ENCODE measurements around the gene CSMD2. TPM values are rescaled to one million over a fixed set of nuclear protein-coding genes. Genes with fewer than 3 reads are reported as not detected.

Gene CSMD2
- total and polyA plus RNA-seq, 7 donors, result 0.02 to 0.32 (median 0.10) TPM

DNA sequence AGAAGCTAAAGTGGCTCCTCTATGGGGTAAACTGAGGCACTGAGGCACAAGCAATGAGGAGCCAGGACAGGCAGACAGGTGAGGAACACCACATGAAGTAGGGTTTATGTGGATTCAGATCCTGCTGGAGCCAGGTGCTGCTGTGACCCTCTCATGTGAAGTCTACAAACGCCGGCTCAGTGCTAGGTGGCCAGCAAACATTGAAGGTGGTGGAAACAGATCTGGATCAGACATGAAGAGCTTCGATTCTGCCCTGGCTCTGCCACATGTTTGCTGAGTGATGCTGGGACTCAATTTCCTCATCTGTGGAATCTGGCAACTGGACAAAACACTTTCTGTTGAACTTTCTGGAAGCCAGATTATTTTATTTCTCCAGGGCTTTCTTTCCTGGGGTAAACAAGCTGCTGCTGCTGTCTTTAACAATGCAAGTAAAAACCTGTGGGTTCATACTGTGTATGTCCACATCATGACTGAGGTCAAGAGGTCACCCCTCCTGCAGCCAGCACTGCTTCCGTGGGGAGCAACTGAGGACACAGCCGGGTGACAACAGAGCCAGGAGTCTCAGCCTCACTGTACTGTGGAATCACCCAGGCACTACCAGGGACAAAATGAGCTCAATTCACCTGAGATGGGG lies 267.8 kb downstream of the CSMD2 start:
- Histone ChIP-seq H3K4me1 (no peaks in the 10 kb centered on the region), H3K27ac (no peak overlapping the region), H3K36me3 (ENCODE audit: insufficient read depth in 1 of 2, low read depth in 1 of 2) (no peaks in the 10 kb centered on the region), H3K4me3 (no peak overlapping the region), H3K9me3 (no peaks in the 10 kb centered on the region), H3K27me3 (ENCODE audit: insufficient read depth in 3 of 3, low read length in 2 of 3) (peaks cover 0 to 1% (median 0%) of the 10 kb centered on the region in 3 donors)
- intact Hi-C loops (cut with DNase I), result no loop called here
- DNase-seq, result peak in 1 of 2 donors; percentile 51
- 49 to 56% (median 56%) methylated on average over 5 of the region's 5 CpGs for WGBS, 3 donors
- TF ChIP-seq, protein P1, sequence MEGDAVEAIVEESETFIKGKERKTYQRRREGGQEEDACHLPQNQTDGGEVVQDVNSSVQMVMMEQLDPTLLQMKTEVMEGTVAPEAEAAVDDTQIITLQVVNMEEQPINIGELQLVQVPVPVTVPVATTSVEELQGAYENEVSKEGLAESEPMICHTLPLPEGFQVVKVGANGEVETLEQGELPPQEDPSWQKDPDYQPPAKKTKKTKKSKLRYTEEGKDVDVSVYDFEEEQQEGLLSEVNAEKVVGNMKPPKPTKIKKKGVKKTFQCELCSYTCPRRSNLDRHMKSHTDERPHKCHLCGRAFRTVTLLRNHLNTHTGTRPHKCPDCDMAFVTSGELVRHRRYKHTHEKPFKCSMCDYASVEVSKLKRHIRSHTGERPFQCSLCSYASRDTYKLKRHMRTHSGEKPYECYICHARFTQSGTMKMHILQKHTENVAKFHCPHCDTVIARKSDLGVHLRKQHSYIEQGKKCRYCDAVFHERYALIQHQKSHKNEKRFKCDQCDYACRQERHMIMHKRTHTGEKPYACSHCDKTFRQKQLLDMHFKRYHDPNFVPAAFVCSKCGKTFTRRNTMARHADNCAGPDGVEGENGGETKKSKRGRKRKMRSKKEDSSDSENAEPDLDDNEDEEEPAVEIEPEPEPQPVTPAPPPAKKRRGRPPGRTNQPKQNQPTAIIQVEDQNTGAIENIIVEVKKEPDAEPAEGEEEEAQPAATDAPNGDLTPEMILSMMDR (IDR thresholded peaks at IDR 0.05), result no peak
- peak in 1 of 4 donors; percentile 49 for ATAC-seq

DNA sequence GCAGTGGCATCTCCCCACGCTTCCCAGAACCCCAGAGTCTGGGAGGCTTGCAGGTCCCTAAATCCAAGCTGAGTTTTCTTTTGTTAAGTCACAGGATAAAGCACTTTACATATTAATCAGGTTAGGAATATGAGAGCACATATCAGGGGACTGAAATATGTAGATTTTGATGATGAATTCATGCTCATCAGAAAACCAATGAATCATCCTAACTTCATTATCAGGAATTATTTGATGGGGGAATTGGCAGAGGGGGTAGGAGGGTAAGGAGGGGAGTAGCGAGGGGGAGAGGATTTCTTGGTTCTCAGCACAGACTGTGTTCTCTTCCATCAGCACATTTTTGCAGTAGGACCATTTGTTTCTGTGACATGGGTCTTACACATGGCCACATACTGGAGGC lies 269.1 kb downstream of the CSMD2 start:
- Histone ChIP-seq H3K4me1 (no peaks in the 10 kb centered on the region), H3K4me3 (no peak overlapping the region), H3K27ac (no peak overlapping the region), H3K27me3 (ENCODE audit: insufficient read depth in 3 of 3, low read length in 2 of 3) (peaks cover 0 to 1% (median 0%) of the 10 kb centered on the region in 3 donors), H3K36me3 (ENCODE audit: insufficient read depth in 1 of 2, low read depth in 1 of 2) (no peaks in the 10 kb centered on the region), H3K9me3 (no peaks in the 10 kb centered on the region)
- WGBS, 3 donors, result 86 to 91% (median 87%) methylated on average over 2 of the region's 2 CpGs
- DNase-seq (no peak), ATAC-seq (no peak)
- intact Hi-C loops (cut with DNase I), result no loop called here
- TF ChIP-seq, protein P1 (IDR thresholded peaks at IDR 0.05), result no peak

DNA sequence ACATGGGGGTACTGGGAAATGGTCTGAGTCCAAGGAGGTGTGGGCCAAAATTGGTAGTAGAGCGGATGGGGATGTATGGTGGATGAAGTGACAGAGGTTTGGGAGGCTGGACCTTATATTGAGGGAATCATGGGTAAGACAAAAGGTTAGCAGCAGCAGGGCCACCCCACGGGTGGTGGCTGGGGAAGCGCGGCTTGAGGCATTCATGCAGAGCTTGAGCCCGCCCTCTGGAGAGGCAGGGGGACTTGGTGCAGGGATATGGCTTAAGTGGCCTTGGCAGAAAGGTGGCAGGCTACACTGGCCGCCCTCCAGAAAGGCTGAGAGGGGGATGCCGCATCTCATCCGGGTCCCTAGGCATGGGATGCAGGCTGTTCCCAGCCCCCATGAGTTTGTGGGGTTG lies 269.6 kb downstream of the CSMD2 start:
- intact Hi-C loops (cut with DNase I), result no loop called here
- H3K27me3 ChIP-seq (ENCODE audit: insufficient read depth in 3 of 3, low read length in 2 of 3), result peaks cover 0 to 1% (median 0%) of the 10 kb centered on the region in 3 donors
- H3K4me1 ChIP-seq, result no peaks in the 10 kb centered on the region
- ATAC-seq, result no peak
- DNase-seq, result no peak
- H3K9me3 ChIP-seq, result no peaks in the 10 kb centered on the region
- H3K27ac ChIP-seq, result no peak overlapping the region
- TF ChIP-seq, protein P1 (IDR thresholded peaks at IDR 0.05), result no peak
- WGBS, 3 donors, result 85 to 89% (median 86%) methylated on average over 8 of the region's 8 CpGs
- H3K4me3 ChIP-seq, result no peak overlapping the region
- H3K36me3 ChIP-seq (ENCODE audit: insufficient read depth in 1 of 2, low read depth in 1 of 2), result no peaks in the 10 kb centered on the region

DNA sequence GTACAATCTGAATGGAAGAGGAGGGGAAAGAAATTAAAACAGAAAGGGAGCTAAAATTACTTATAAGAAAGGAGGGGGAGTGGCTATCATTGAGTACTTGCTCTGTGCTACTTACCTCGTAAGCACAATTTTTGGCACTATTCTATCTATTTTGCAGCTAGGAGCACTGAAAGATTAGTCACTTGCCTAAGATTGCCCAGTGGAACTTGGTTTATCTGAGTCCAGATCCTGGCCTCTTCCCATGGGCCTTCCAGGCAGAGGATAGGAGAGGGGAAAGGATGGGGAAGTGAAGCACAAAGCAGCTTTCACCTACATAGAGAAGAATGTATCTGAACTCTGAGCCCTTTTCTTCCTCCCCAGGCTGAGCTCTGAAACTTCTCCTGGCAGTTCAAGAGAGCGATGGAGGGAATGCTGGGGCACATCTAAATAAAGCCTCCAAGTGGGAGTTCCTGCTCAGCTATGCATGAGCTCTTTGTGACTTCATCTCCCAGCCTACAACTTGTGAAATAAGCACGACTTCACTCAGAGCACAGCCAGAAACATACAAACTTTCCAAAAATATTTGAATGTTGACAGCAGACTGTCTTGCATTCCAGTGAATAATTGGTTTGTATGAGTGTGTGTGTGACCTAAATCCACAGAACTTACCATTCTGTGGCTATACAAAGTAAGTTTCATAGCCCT lies 271.7 kb downstream of the CSMD2 start:
- TF ChIP-seq, protein P1 (IDR thresholded peaks at IDR 0.05), result no peak
- H3K27ac ChIP-seq, result no peak overlapping the region
- H3K27me3 ChIP-seq (ENCODE audit: insufficient read depth in 3 of 3, low read length in 2 of 3), result peaks cover 0 to 1% (median 0%) of the 10 kb centered on the region in 3 donors
- H3K9me3 ChIP-seq, result no peaks in the 10 kb centered on the region
- no peak for DNase-seq
- H3K36me3 ChIP-seq (ENCODE audit: insufficient read depth in 1 of 2, low read depth in 1 of 2), result no peaks in the 10 kb centered on the region
- H3K4me3 ChIP-seq, result no peak overlapping the region
- WGBS, 3 donors, result 13 to 30% (median 27%) methylated on average over 3 of the region's 3 CpGs
- no peaks in the 10 kb centered on the region for H3K4me1 ChIP-seq
- ATAC-seq, result peak; percentile 36 to 66 (median 52)
- intact Hi-C loops (cut with DNase I), result no loop called here

Data from psoas muscle (tissue), 8 donors.